Spleen (tissue), 11 donors: ENCODE results near the gene CSNK2A1. TPM values are rescaled to one million over a fixed set of nuclear protein-coding genes. Genes with fewer than 3 reads are reported as not detected.

Source experiments
- DNase-seq: peaks from one replicate; pipeline ENCODE4 v3.0.0-alpha.2; 2020
- H3K27ac ChIP-seq, 8 donors: fragments of 200-600 bp; sonication (generic) in 7 of 8; 1 replicate in 4 of 8; 2 replicates in 4 of 8; pipeline versions ENCODE4 v1.5.0 to v1.8.0; 2016 to 2021; ENCODE audit warnings: inconsistent platforms in 4 of 8, mild to moderate bottlenecking in 4 of 8, moderate library complexity in 1 of 8
- H3K27me3 ChIP-seq, 7 donors: fragments of 200-600 bp; sonication (generic) in 6 of 7; replicated peaks in 1 of 7; 1 replicate in 4 of 7; 2 replicates in 3 of 7; pipeline versions ENCODE4 v1.5.0 to v1.8.0; 2016 to 2021; ENCODE audit warnings: inconsistent platforms in 3 of 7, mild to moderate bottlenecking in 1 of 7
- H3K36me3 ChIP-seq, 6 donors: fragments of 200-600 bp; sonication (generic) in 5 of 6; 1 replicate in 4 of 6; 2 replicates in 2 of 6; pipeline versions ENCODE4 v1.5.0 to v1.8.0; 2016 to 2021; ENCODE audit warnings: inconsistent platforms in 2 of 6
- H3K4me1 ChIP-seq, 6 donors: fragments of 200-600 bp; sonication (generic) in 5 of 6; 1 replicate in 3 of 6; 2 replicates in 3 of 6; pipeline versions ENCODE4 v1.5.0 to v1.8.0; 2016 to 2021; ENCODE audit warnings: inconsistent platforms in 3 of 6
- H3K4me3 ChIP-seq, 8 donors: fragments of 200-600 bp; sonication (generic) in 7 of 8; 1 replicate in 4 of 8; 2 replicates in 4 of 8; pipeline versions ENCODE4 v1.5.0 to v1.8.0; 2016 to 2021; ENCODE audit warnings: inconsistent platforms in 4 of 8, mild to moderate bottlenecking in 4 of 8, moderate library complexity in 2 of 8
- H3K9me3 ChIP-seq, 8 donors: fragments of 200-600 bp; sonication (generic) in 7 of 8; 1 replicate in 4 of 8; 2 replicates in 4 of 8; pipeline versions ENCODE4 v1.5.0 to v1.8.0; 2016 to 2021; ENCODE audit warnings: inconsistent platforms in 4 of 8
- CTCF ChIP-seq, 11 experiments: fragments of 200-600 bp in 7 of 11; fragments of 450-650 bp in 4 of 11; sonication (generic) in 4 of 11; IDR thresholded peaks in 8 of 11; conservative IDR thresholded peaks in 3 of 11; 1 replicate in 7 of 11; 2 replicates in 4 of 11; pipeline versions ENCODE4 v1.4.0 to v1.8.0; 2016 to 2021; ENCODE audit warnings: antibody characterized with exemption in 11 of 11, inconsistent platforms in 4 of 11, mild to moderate bottlenecking in 1 of 11
- POLR2A ChIP-seq, 3 donors: fragments of 450-650 bp; IDR thresholded peaks; one replicate each; pipeline ENCODE4 v1.5.1; 2017; ENCODE audit warnings: antibody characterized with exemption in 3 of 3, mild to moderate bottlenecking in 1 of 3
- POLR2AphosphoS5 ChIP-seq, 3 donors: sonication (generic); formaldehyde crosslinking; IDR thresholded peaks; one replicate each; pipeline ENCODE4 v1.5.1; 2017; ENCODE audit warnings: antibody characterized with exemption in 3 of 3
- WGBS, 5 donors: extraction: QIAGEN DNeasy Blood & Tissue Kit in 3 of 5; methylation state at CpG; one replicate each; pipeline versions ENCODE4 v1.1.5 to v1.1.7; 2013 to 2018; 5-methylcytosine and 5-hydroxymethylcytosine counted together
- intact Hi-C: fragments of 100-400 bp; cut with DNase I; formaldehyde crosslinking; loops from one replicate; pipeline ENCODE4 v1.15.0; 2023; ENCODE audit warnings: low total_unique reads
- polyA plus RNA-seq, 3 donors: library from polyadenylated mRNA; stranded (reverse); fragments of 200-250 nt; gene quantifications; one replicate each; pipeline ENCODE4 v1.2.1, GENCODE V29; 2013
- total RNA-seq, 7 donors: library from RNA; depleted of rRNA in 3 of 7; stranded (reverse); fragments of >200 nt in 3 of 7; fragmentation: NEBNext Ultra II Directional in 4 of 7; extraction: Animal tissue kit (Norgen Biotek cat#: 25700) in 4 of 7; gene quantifications; one replicate each; pipeline versions ENCODE4 v1.1.0 to v1.2.1, GENCODE V29; 2016 to 2021
- donor health status: healthy with polysubstance abuse.
- donor health status: DM: no; HTN: no; CAD: no; lungs with moderate emphysema.
- donor health status: DM: no; HTN: no; CAD: no.
- donor health status: Bipolar disorder and iron deficiency.
- donor health status: healthy.
- donor health status: DM: no; HTN: no; CAD: no.
- donor health status: DM: yes; HTN: yes; CAD: no.

Gene CSNK2A1
- total and polyA plus RNA-seq, 10 donors = 16.4 to 92.9 (median 88.1) TPM

GRCh38 chr20:531608-532007, 12.0 kb downstream of the CSNK2A1 start:
- peaks cover 0 to 17% (median 15%) of the 10 kb centered on the region in 8 donors for H3K9me3 ChIP-seq
- H3K27ac ChIP-seq = no peak overlapping the region
- DNase-seq = no peak
- no peak for TF ChIP-seq POLR2AphosphoS5 (IDR thresholded peaks at IDR 0.05)
- TF ChIP-seq POLR2A (IDR thresholded peaks at IDR 0.05) = no peak
- no peak for TF ChIP-seq CTCF (IDR thresholded peaks at IDR 0.05 in 8 of 11, conservative IDR thresholded peaks at IDR 0.05 in 3 of 11)
- no peaks in the 10 kb centered on the region for H3K27me3 ChIP-seq
- peaks cover 15 to 76% (median 42%) of the 10 kb centered on the region in 6 donors for H3K4me1 ChIP-seq
- H3K4me3 ChIP-seq = no peak overlapping the region
- intact Hi-C loops = no loop called here
- peaks cover 2 to 38% (median 13%) of the 10 kb centered on the region in 6 donors for H3K36me3 ChIP-seq

- no peak for TF ChIP-seq POLR2A (IDR thresholded peaks at IDR 0.05)
- no peak for TF ChIP-seq CTCF (IDR thresholded peaks at IDR 0.05 in 8 of 11, conservative IDR thresholded peaks at IDR 0.05 in 3 of 11)
- DNase-seq = no peak
- 96 to 99% (median 98%) methylated on average over 6 of the region's 6 CpGs for WGBS, 5 donors
- H3K9me3 ChIP-seq = peaks cover 0 to 25% (median 21%) of the 10 kb centered on the region in 8 donors
- no peaks in the 10 kb centered on the region for H3K27me3 ChIP-seq
- no peak overlapping the region for H3K4me3 ChIP-seq
- intact Hi-C loops = no loop called here
- peaks cover 4 to 63% (median 29%) of the 10 kb centered on the region in 6 donors for H3K4me1 ChIP-seq
- no peak overlapping the region for H3K27ac ChIP-seq
- H3K36me3 ChIP-seq = peaks cover 2 to 51% (median 20%) of the 10 kb centered on the region in 6 donors
Observed at GRCh38 chr20:530321-530720, 13.3 kb downstream of the CSNK2A1 start.

- WGBS, 5 donors = 92 to 97% (median 95%) methylated on average over 7 of the region's 7 CpGs
- H3K36me3 ChIP-seq = peaks cover 2 to 63% (median 27%) of the 10 kb centered on the region in 6 donors
- DNase-seq = no peak
- H3K4me3 ChIP-seq = no peak overlapping the region
- peaks cover 0 to 25% (median 21%) of the 10 kb centered on the region in 8 donors for H3K9me3 ChIP-seq
- TF ChIP-seq POLR2AphosphoS5 (IDR thresholded peaks at IDR 0.05) (no peak), CTCF (IDR thresholded peaks at IDR 0.05 in 8 of 11, conservative IDR thresholded peaks at IDR 0.05 in 3 of 11) (no peak), POLR2A (IDR thresholded peaks at IDR 0.05) (no peak)
- intact Hi-C loops = no loop called here
- no peak overlapping the region for H3K27ac ChIP-seq
- H3K4me1 ChIP-seq = peaks cover 0 to 51% (median 19%) of the 10 kb centered on the region in 6 donors
- no peaks in the 10 kb centered on the region for H3K27me3 ChIP-seq
Observed at GRCh38 chr20:528923-529604, 14.5 kb downstream of the CSNK2A1 start.

GRCh38 chr20:527571-527886, 16.1 kb downstream of the CSNK2A1 start:
- no peaks in the 10 kb centered on the region for H3K27me3 ChIP-seq
- intact Hi-C loops = no loop called here
- peaks cover 0 to 25% (median 21%) of the 10 kb centered on the region in 8 donors for H3K9me3 ChIP-seq
- TF ChIP-seq CTCF (IDR thresholded peaks at IDR 0.05 in 8 of 11, conservative IDR thresholded peaks at IDR 0.05 in 3 of 11) (no peak), POLR2A (IDR thresholded peaks at IDR 0.05) (no peak), POLR2AphosphoS5 (IDR thresholded peaks at IDR 0.05) (no peak)
- H3K36me3 ChIP-seq = peaks cover 2 to 79% (median 37%) of the 10 kb centered on the region in 6 donors
- no peak overlapping the region for H3K4me3 ChIP-seq
- H3K4me1 ChIP-seq = peaks cover 0 to 35% (median 7%) of the 10 kb centered on the region in 6 donors
- 95 to 100% (median 98%) methylated on average over 2 of the region's 2 CpGs for WGBS, 5 donors
- no peak overlapping the region for H3K27ac ChIP-seq
- DNase-seq = no peak
